Nucleus accumbens (tissue), 56 donors: ENCODE measurements around the gene TTC14.
"Not testable (repeated sequence)": the region's sequence is repeated elsewhere in the genome, so short reads cannot be mapped to it uniquely, and the experiment has no call there.

Source experiments
- DNase-seq, 56 donors: peaks; one replicate each; lab custom pipeline; 2025; lab: John Stamatoyannopoulos, UW

TTC14 gene, protein sequence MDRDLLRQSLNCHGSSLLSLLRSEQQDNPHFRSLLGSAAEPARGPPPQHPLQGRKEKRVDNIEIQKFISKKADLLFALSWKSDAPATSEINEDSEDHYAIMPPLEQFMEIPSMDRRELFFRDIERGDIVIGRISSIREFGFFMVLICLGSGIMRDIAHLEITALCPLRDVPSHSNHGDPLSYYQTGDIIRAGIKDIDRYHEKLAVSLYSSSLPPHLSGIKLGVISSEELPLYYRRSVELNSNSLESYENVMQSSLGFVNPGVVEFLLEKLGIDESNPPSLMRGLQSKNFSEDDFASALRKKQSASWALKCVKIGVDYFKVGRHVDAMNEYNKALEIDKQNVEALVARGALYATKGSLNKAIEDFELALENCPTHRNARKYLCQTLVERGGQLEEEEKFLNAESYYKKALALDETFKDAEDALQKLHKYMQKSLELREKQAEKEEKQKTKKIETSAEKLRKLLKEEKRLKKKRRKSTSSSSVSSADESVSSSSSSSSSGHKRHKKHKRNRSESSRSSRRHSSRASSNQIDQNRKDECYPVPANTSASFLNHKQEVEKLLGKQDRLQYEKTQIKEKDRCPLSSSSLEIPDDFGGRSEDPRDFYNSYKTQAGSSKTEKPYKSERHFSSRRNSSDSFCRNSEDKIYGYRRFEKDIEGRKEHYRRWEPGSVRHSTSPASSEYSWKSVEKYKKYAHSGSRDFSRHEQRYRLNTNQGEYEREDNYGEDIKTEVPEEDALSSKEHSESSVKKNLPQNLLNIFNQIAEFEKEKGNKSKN

DNA sequence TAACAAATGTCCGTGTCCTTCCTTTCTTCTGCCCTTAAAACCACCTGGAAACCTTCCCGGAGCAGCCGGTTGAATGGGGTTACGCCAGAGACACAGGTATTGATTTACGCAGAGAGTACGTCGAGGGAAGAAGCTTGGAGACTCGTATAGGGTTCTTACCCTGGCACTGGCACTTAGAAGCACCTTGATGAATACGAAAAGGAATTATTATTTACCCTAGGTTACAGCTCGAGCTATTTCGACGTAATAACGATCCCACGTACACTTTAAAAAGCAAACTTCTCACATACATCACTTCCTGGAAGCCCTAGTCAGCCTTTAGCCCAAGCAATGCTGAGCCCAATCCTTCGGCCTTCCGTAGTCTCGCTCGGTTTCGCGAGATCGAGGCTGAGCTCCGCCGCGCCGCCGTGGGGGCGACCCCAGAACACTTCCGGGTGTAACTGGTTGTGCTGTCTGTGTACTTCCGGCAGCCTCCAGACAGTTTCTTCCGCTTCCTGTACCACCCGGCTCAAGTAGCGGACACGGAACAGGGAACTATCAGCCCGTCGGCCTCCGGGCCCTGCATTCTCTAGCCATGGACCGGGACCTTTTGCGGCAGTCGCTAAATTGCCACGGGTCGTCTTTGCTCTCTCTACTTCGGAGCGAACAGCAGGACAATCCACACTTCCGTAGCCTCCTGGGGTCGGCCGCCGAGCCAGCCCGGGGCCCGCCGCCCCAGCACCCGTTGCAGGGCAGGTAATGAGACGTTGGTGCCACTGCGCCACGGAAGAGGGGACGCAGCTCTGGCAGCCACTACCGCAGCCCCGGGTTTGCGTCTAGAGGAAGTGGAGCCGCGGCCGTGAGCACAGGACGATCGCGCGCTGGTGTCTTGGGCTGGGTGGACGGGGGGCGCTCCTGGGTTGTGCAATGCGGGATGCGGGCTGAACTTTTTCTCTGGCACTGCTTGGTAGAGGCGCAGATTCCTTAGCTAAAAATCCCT, at the start of gene TTC14:
TSS of gene TTC14 (plus strand) at position 476 of the 979 bp plus-strand sequence. CDS start at position 575, 99 bp downstream.
- DNase-seq: peak; percentile 38 to 97 (median 87)

DNA sequence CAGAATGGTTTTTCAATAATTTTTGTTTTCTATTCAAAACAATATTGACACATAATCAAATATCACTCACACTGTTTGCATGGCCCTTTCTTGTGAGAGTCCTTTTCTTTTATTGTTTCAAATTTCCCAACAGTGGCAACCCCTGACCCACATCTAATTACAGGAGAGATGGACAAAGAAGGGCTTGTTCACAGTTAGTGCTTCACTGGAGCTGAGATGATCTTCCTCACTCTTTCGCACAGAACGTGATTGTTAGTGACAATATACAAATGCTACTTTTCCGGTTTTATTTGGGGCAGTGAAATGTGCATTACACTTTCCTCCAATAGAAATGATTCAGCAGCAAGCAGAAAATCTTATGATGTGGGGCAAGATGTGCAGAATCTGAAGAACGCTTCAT, 38.6 kb upstream of the TTC14 start:
- peak in 2 of 56 donors; percentile 1 to 3 for DNase-seq

DNA sequence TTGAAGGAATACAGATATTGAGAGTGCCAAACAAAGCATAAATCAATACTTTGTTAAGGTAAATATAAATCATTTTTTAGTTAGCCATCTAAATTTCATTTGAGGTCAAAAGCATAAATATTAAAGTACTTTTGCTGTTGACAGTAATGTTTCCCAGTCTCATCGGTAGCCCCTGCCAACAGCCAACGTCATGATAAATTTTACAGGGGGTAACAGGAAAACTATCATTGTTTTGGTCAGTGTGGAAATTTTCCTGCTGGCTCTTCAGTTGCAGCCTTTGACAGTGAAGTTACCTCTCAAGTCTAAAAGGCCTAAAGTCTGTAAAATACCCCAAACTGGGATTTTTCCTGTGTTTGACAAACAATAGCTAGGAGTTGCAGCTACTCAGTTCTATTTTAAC, 37.3 kb upstream of the TTC14 start:
- DNase-seq: no peak

DNA sequence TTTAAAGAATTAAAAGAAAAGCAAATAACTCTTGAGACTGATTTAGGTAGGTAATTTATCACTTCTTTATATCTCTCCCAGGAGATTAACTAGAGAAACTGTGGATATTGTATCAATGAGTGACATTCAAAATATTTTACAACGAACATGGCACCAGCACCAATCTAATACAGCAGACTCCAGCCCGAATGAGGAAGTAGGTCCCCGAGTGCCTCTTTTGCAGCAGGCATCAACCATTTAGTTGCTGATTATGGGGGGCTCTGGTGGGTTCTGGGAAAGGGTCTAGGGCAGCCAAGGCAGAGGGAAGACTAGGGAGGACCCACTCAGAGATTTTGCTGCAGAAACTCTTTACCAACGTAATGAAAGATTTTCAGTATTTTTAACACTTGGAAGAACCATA, 31.7 kb upstream of the TTC14 start:
- DNase-seq: no peak

DNA sequence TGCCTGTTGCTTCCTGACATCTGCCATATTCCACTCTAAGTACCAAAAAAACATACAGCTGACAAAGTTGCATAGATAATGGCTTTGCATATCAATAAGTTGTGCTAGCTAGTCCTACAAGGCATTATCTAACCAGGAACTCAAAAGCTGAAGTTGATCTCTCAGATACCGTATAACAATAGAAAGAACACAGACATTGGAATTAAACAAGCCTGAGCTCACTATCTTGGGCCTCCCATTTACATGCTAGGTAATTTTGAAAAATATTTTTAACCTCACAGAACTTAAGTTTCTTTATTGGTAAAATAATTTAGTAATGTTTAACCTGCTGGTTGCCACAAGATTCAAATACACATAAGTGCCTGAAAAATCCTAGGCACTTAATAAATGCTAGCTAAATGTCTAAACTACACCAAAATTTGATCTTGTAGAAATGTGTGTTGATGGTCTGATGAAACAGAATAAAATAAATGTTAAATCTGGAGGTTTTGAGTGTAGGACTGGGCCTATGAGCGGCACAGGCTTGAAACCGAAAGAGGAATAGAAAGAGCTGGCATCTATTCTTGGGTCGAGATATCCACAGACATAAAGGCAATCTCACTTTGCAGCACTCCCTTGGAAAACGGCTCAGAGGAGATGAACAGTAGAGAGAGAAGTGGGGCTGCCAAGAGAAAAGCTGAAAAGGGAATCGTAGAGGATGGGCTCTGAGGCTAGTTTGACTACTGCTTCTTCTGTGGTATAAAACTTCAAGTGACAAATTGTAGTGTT, 29.9 kb upstream of the TTC14 start:
- no peak for DNase-seq

DNA sequence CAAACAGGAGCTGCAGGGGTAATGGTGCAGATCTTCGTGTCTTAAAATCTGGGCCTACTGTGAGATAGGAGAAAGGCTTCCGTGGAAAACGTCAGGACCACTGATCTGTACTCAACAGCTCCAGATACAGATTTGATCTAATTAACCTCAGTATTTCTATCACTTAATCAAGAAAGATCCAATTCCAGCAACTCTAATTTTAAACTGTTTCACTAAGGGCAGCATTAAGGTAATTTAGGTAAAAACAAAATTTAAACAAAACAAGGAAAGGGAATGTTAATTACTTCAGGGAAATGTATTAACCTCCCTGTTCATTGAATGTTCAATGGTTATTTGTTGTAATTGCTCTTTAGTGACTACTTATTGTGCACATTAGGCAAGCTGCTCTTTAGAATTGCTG, 26.4 kb upstream of the TTC14 start:
- DNase-seq: no peak

DNA sequence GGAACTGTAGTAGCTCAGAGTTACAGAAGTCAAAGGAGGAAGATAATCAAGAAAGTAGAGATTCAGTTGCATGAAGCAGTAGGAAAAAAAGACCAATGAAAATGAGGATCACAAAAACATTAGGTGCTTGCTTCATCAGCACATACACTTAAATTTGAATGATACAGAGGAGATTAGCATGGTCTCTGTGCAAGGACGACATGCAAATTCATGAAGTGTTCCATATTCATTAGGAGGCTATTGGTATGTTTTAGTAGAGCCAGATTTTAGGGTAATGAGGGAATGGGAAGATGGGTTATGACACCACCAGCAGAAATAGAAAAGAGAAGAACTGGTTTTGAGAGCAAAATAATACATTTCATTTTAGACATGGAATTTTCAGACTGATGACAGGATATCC, 21.0 kb upstream of the TTC14 start:
- no peak for DNase-seq

DNA sequence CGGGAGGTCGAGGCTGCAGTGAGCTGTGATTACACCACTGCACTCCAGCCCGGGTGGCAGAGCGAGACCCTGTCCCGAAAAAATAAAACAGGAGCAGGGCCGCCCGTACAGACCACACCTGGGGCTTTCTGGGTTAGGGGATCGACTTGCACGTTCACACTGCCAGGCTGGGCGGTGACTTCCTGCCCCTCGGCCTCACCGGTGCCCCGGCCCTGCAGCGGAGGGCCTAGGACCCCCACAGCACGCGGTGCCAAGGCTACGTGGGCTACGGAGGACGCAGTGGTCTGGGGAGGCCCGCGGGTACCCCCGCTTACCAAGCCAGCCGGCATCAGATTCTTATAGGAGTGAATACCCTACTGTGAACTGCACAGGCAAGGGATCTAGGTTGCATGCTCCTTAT, 11.6 kb upstream of the TTC14 start:
- no peak for DNase-seq

DNA sequence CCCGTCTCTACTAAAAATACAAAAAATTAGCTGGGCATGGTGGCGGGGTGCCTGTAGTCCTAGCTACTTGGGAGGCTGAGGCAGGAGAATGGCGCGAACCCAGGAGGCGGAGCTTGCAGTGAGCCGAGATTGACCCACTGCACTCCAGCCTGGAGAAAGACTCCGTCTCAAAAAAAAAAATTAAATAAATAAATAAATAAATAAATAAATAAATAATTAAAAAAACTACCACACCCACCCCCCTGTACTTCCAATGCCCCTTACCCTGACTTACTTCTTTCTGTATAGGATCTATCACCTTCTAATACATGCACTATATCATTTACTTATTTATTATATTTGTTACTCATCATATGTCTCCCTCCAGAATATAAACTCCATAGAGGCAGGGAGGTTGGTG, 8.3 kb upstream of the TTC14 start:
- DNase-seq: not testable (repeated sequence)

DNA sequence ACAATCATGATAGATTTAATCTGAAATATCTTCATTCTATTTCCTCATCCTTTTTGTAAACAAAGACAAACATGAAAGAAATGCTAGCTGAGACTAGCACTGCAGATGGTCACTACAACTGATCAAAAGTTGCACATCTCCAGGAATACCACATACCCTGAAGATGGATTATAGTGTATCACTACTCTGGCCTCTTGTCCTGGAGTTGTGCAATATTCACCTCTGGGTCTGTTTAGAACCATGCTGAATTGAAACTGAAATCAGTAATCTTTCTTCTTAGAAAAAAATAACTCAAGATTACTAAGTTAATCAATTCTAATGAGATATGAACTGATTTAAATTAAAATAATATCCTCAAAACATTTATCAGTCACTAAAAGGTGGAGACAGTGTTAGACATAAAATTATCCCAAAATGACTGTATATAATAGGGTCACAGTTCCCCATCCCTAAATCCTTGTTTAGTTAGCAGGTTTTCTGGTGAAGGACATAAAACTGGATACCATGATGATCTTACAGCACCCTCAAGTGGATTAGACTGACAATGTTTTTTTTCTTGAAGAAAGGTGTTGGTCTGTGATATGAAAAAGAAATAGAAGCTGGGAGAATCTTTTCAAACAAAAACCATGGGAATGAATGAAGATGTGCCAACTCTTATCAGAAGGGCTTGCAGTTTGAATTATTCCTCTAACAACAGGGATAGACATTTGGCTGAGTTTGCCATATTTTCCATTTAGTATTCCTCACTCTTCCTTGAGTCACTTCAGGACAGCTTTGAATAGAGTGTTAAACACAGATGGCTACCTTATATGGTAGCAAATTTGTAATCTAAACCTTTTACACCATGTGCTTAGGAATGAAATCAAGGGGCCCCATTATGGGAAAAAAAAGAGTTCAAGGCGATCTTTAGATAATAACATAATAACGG, 7.1 kb upstream of the TTC14 start:
- no peak for DNase-seq

DNA sequence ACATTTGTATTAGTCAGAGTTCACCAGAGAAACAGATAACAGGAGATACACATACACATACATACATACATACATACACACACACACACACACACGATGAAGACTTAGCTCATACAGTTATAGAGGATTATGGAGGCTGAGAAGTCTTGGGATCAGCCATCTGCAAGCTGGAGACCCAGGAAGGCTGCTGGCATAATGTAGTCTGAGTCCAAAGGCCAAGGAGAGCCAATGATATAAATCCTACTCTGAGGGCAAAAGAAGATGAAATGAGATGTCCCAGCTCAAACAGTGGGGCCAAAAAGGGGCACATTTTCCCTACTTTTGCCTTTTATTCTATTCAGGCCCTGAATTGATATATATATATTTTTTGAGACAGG, 6.4 kb upstream of the TTC14 start:
- no peak for DNase-seq

DNA sequence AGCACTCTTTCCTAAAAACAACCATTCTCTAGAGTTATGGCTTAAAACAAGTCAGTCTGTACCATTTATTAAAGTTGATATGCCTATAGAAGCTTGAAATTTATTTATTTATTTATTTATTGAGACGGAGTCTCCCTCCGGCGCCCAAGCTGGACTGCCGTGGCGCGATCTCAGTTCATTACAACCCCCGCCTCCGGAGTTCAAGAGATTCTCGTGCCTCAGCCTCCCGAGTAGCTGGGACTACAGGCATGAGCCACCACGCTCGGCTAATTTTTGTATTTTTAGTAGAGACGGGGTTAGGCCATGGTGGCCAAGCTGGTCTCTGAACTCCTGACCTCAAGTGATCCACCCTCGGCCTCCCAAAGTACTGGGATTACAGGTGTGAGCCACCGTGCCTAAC, 1.5 kb upstream of the TTC14 start:
- DNase-seq: no peak

DNA sequence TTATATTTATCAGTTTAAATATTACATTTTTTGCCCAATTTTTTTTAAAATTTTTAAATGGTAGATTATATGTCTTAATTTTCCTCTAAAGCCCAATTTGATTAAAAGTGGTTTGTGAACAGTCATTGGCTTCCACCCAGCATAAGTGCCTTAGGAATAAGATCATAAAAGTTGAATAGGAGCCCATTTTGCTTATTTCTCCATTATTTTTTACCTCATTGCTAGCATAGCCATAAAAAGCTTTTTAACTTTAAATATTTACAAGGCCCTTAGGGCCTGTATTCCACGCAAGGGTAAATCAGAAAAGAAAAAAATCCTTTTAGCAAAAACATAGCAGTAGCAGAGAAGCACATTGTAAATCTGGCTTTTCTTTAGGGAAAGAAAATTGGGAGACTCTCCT, 9.0 kb downstream of the TTC14 start:
- no peak for DNase-seq

DNA sequence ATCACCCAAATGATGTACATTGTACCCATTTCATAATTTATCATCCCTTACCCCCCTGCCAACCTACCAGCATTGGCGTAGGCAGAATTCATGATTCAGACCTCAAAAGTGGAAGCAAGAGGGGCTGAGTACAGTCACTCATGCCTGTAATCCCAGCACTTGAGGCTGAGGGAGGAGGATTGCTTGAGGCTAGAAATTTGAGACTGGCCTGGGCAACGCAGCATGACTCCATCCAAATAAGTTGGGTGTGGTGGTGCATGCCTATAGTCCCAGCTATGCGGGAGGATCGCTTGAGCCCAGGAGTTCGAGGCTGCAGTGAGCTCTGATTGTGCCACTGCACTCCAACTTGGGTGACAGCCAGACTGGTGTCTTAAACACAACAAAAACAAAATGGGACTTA, 10.4 kb downstream of the TTC14 start:
- no peak for DNase-seq

DNA sequence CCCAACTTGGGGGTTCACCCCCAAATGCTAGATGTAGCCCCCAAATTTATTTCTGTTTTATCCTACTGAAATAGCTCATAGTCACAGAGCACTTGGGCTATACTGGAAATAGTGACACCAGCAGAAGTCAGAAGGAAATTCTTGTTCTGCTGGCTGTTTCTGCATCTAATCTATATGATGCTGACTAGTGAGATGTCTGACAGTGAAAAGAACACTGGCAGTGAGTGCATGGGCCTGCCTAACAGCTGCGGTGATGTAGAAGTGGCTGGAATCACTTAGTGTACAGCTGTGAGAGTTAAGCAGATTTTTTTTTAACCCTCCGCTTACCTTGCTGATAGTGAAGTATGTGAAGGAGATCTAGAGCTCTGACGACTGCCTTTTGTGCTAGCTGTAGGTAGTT, 14.0 kb downstream of the TTC14 start:
- no peak for DNase-seq

DNA sequence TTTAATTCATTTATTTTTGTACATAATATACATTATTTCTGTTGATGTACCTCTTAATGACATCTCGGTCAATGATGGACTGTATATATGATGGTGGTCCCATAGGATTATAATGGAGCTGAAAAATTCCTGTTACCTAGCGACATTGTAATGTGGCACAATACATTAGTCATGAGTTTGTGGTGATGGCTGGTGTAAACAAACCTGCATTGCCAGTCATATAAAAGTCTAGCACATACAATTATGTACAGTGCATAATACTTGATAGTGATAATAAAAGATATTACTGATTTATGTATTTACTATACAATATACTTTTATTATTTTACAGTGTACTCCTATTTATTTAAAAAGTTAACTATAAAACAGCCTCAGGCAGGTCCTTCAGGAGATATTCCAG, 15.1 kb downstream of the TTC14 start:
- no peak for DNase-seq

DNA sequence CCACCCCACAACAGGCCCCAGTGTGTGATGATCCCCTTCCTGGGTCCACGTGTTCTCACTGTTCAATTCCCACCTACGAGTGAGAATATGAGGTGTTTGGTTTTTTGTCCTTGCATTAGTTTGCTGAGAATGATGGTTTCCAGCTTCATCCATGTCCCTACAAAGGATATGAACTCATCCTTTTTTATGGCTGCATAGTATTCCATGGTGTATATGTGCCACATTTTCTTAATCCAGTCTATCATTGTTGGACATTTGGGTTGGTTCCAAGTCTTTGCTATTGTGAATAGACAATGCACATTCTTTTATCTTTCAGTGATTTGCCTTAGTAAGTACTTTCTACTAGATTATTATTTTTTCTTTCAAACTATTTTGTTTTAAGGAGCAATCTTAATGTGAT, 16.6 kb downstream of the TTC14 start:
- DNase-seq: not testable (repeated sequence)

DNA sequence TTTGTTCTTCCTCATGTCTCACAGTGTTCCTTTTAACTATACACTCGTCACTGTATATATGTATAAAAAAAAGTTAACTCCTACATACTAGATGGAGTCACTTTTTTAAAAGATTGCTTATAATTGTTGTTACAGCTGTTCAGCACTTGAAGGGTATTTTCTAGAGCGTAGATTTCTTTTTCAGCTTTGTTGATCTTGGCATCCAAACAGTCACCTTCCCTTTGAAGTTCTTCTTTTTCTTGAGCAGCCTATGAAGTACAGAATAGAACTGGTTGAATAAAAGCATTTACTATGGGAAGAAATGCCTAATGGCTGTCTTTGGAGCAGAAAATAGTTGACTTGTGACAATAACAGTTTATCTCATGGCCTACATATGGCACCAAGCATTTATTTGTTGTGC, 17.8 kb downstream of the TTC14 start:
- no peak for DNase-seq

DNA sequence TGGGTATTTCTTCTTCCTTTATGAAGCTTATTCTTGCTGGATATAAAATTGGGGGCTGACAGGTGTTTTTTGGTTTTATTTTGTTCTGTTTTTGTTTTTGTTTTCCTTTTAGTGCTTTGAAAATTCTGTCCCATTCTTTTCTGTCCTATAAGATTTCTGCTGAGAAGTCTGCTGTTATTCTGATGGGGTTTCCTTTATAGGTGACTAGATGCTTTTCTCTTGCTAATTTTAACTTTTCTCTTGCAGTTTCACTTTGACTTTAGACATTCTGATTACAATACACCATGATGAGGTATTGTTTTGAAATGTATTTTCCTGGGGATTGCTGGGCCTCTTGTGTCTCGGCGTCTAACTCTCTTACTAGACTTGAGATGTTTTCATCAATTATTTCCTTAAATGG, 22.8 kb downstream of the TTC14 start:
- DNase-seq: no peak
